Astrocyte of the spinal cord (primary cell): ENCODE measurements around the gene RAB27A.
"Not testable (repeated sequence)": the region's sequence is repeated elsewhere in the genome, so short reads cannot be mapped to it uniquely, and the experiment has no call there.

Experiments
- DNase-seq: peaks from one replicate; pipeline ENCODE4 v3.0.0; 2011; ENCODE audit warnings: low read depth, low spot score
- H3K4me3 ChIP-seq: 2 replicates; pipeline ENCODE4 v1.5.1; 2011; ENCODE audit warnings: low read depth, mild to moderate bottlenecking, low read length, moderate library complexity
- CTCF ChIP-seq: IDR thresholded peaks from 2 replicates; pipeline ENCODE4 v1.5.1; 2012; ENCODE audit warnings: low read depth, mild to moderate bottlenecking, low read length, inconsistent platforms
- in situ Hi-C: cut with HindIII; loops from 2 replicates; pipeline ENCODE4 v1.10.0; 2017; ENCODE audit warnings: low sequenced_read_pairs

Gene RAB27A

DNA sequence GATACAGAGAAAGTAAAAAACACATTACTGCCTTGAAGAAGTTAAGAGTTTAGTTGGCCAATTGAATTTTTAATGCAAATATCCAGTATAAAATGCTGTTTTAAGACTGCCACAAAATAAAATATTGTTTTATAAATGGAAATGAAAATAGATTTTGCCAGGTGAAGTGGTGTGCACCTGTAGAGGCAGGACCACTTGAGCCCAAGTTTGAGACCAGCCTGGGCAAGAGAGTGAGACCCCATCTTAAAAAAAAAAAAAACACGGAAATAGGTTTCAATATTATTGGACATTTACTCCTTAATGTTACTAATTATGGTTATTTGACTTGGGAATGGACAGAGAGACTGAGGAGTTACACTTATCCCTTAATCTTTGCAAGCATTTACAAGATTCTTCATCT is 31.4 kb upstream of the RAB27A start:
- no peak overlapping the region for H3K4me3 ChIP-seq
- TF ChIP-seq CTCF: no peak
- no peak for DNase-seq
- in situ Hi-C loops: no loop called here

- TF ChIP-seq CTCF: no peak
- peak overlapping the region; percentile 28 for H3K4me3 ChIP-seq
- DNase-seq: peak; percentile 36
- in situ Hi-C loops: no loop called here
Measured at GRCh38 chr15:55320238-55320550, 30.6 kb upstream of the RAB27A start.

- peak overlapping the region; percentile 85 for H3K4me3 ChIP-seq
- peak; percentile 35 for DNase-seq
- in situ Hi-C loops: no loop called here
- TF ChIP-seq CTCF: no peak
Measured at GRCh38 chr15:55319537-55320237, 30.1 kb upstream of the RAB27A start.

GRCh38 chr15:55318588-55319494 is 29.2 kb upstream of the RAB27A start, which contains the start of the genes PIGB and PIGBOS1:
Gene PIGB, plus strand, starts transcription at chr15:55319222. Its CDS starts 29 bp downstream, at chr15:55319251.
Gene PIGBOS1, minus strand, starts transcription at chr15:55319123. Its CDS starts 1,331 bp downstream, at chr15:55317792.
- in situ Hi-C loops: no loop called here
- peak within 1 kb of the TSS; percentile 85 for H3K4me3 ChIP-seq
- no peak for TF ChIP-seq CTCF
- peak; percentile 91 for DNase-seq

DNA sequence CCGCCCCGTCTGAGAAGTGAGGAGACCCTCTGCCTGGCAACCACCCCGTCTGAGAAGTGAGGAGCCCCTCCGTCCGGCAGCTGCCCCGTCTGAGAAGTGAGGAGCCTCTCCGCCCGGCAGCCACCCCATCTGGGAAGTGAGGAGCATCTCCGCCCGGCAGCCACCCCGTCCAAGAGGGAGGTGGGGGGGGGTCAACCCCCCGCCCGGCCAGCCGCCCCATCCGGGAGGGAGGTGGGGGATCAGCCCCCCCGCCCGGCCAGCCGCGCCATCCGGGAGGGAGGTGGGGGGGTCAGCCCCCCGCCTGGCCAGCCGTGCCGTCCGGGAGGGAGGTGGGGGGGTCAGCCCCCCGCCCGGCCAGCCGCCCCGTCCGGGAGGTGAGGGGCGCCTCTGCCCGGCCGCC is 13.2 kb upstream of the RAB27A start:
- DNase-seq, in situ Hi-C loops, H3K4me3 ChIP-seq: not testable (repeated sequence)

DNA sequence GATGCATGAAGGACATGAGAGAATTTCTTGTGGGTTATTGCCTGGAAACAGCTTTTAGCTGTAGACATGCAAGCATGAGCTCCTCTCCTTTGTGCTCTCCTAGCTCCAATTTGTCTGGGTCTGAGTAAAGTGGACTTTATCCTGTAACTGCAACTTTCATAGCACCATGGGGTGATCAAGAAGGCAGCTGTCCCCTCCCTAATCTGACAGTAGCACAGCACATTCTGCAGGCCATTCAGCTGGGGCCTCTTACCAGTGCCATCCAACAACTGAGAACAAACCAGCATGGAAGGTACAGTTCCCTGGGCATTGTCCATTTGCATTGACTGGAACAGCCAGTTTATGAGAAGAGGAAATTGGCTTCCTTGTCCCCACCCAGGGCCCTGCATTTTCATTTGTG is 7.7 kb upstream of the RAB27A start:
- in situ Hi-C loops: no loop called here
- no peak overlapping the region for H3K4me3 ChIP-seq
- DNase-seq: no peak
- TF ChIP-seq CTCF: no peak
